ENCODE measurements around the gene C10orf71. TPM values are rescaled to one million over a fixed set of nuclear protein-coding genes. Genes with fewer than 3 reads are reported as not detected.

C10orf71 gene
- total RNA-seq, 1 experiment from 2014 or later = not detected

- no peak for DNase-seq
- H3K27me3 ChIP-seq (replicated peaks; ENCODE audit: control insufficient read depth, insufficient read depth, low read length) = peaks cover 1% of the 10 kb centered on the region
- peaks cover 32% of the 10 kb centered on the region for H3K27me3 Mint-ChIP-seq (ENCODE audit: insufficient read depth, unreplicated experiment)
- H3K4me1 ChIP-seq = no peaks in the 10 kb centered on the region
- ChIA-PET POLR2A (no interaction called here), CTCF (interaction anchor here (0.7 kb wide), 1 partner anchor 195 kb away, joined by 3 read pairs; no protein-coding TSS in a partner anchor)
- no peak overlapping the region for H3K4me3 Mint-ChIP-seq (ENCODE audit: unreplicated experiment)
- no TSS peak for BruUV-seq (replicated peaks)
- no peak overlapping the region for H3K4me3 ChIP-seq (ENCODE audit: low read depth, low read length)
- no peaks in the 10 kb centered on the region for H3K36me3 ChIP-seq (ENCODE audit: control insufficient read depth, insufficient read depth, low read length)
- H3K9me3 ChIP-seq = no peaks in the 10 kb centered on the region
- no peak for TF ChIP-seq CTCF (IDR thresholded peaks at IDR 0.05; ENCODE audit: insufficient read depth in 1 of 2, low read depth in 1 of 2, low read length in 1 of 2, severe bottlenecking in 1 of 2, unreplicated experiment in 1 of 2)
- H3K9me3 Mint-ChIP-seq (ENCODE audit: unreplicated experiment) = no peaks in the 10 kb centered on the region
- H3K27ac Mint-ChIP-seq (ENCODE audit: unreplicated experiment) = no peak overlapping the region
- intact Hi-C loops (cut with micrococcal nuclease; ENCODE audit: unreplicated experiment) = no loop called here
- H3K36me3 Mint-ChIP-seq (ENCODE audit: insufficient read depth, unreplicated experiment) = no peaks in the 10 kb centered on the region
- H3K4me1 Mint-ChIP-seq (ENCODE audit: low read depth, unreplicated experiment) = no peaks in the 10 kb centered on the region
Measured at GRCh38 chr10:49321021-49321420, 22.1 kb downstream of the C10orf71 start.

- no peak overlapping the region for H3K27ac Mint-ChIP-seq (ENCODE audit: unreplicated experiment)
- Histone ChIP-seq H3K9me3 (no peaks in the 10 kb centered on the region), H3K4me3 (ENCODE audit: low read depth, low read length) (no peak overlapping the region), H3K36me3 (ENCODE audit: control insufficient read depth, insufficient read depth, low read length) (no peaks in the 10 kb centered on the region), H3K27me3 (replicated peaks; ENCODE audit: control insufficient read depth, insufficient read depth, low read length) (peaks cover 3% of the 10 kb centered on the region), H3K4me1 (no peaks in the 10 kb centered on the region)
- POLR2A ChIA-PET = no interaction called here
- no peaks in the 10 kb centered on the region for H3K36me3 Mint-ChIP-seq (ENCODE audit: insufficient read depth, unreplicated experiment)
- H3K4me1 Mint-ChIP-seq (ENCODE audit: low read depth, unreplicated experiment) = no peaks in the 10 kb centered on the region
- CTCF ChIA-PET = no interaction called here
- no peak for DNase-seq
- no TSS peak for BruUV-seq (replicated peaks)
- no peaks in the 10 kb centered on the region for H3K9me3 Mint-ChIP-seq (ENCODE audit: unreplicated experiment)
- peaks cover 37% of the 10 kb centered on the region for H3K27me3 Mint-ChIP-seq (ENCODE audit: insufficient read depth, unreplicated experiment)
- intact Hi-C loops (cut with micrococcal nuclease; ENCODE audit: unreplicated experiment) = no loop called here
- TF ChIP-seq CTCF (IDR thresholded peaks at IDR 0.05; ENCODE audit: insufficient read depth in 1 of 2, low read depth in 1 of 2, low read length in 1 of 2, severe bottlenecking in 1 of 2, unreplicated experiment in 1 of 2) = no peak
- H3K4me3 Mint-ChIP-seq (ENCODE audit: unreplicated experiment) = no peak overlapping the region
Measured at GRCh38 chr10:49322371-49323170, 23.6 kb downstream of the C10orf71 start.

- no peaks in the 10 kb centered on the region for H3K36me3 ChIP-seq (ENCODE audit: control insufficient read depth, insufficient read depth, low read length)
Measured at GRCh38 chr10:49323171-49323895, 24.4 kb downstream of the C10orf71 start.

More at GRCh38 chr10:49323171-49323895, 24.4 kb downstream of the C10orf71 start:
- H3K4me3 ChIP-seq (ENCODE audit: low read depth, low read length) = no peak overlapping the region
- DNase-seq = no peak
- Mint-ChIP-seq H3K36me3 (ENCODE audit: insufficient read depth, unreplicated experiment) (no peaks in the 10 kb centered on the region), H3K9me3 (ENCODE audit: unreplicated experiment) (no peaks in the 10 kb centered on the region), H3K27me3 (ENCODE audit: insufficient read depth, unreplicated experiment) (peaks cover 37% of the 10 kb centered on the region), H3K4me3 (ENCODE audit: unreplicated experiment) (no peak overlapping the region), H3K27ac (ENCODE audit: unreplicated experiment) (no peak overlapping the region), H3K4me1 (ENCODE audit: low read depth, unreplicated experiment) (no peaks in the 10 kb centered on the region)
- TF ChIP-seq CTCF (IDR thresholded peaks at IDR 0.05; ENCODE audit: insufficient read depth in 1 of 2, low read depth in 1 of 2, low read length in 1 of 2, severe bottlenecking in 1 of 2, unreplicated experiment in 1 of 2) = no peak
- BruUV-seq (replicated peaks) = no TSS peak
- H3K9me3 ChIP-seq = no peaks in the 10 kb centered on the region
- ChIA-PET CTCF (no interaction called here), POLR2A (no interaction called here)
- intact Hi-C loops (cut with micrococcal nuclease; ENCODE audit: unreplicated experiment) = no loop called here
- peaks cover 3% of the 10 kb centered on the region for H3K27me3 ChIP-seq (replicated peaks; ENCODE audit: control insufficient read depth, insufficient read depth, low read length)
- H3K4me1 ChIP-seq = no peaks in the 10 kb centered on the region

Measured in Caco-2 (cell line).